Osteocyte (in vitro differentiated cells): ENCODE results near the gene DOCK7. TPM values are rescaled to one million over a fixed set of nuclear protein-coding genes. Genes with fewer than 3 reads are reported as not detected.

Experiments
- DNase-seq: peaks from one replicate; pipeline ENCODE4 v3.0.0; 2021; ENCODE audit warnings: mixed read lengths; ENCODE audit not compliant: unreplicated experiment; ENCODE audit errors: extremely low spot score
- H3K27ac Mint-ChIP-seq: one replicate; pipeline ENCODE4 v1.8.0; 2021; ENCODE audit warnings: mild to moderate bottlenecking, mixed read lengths; ENCODE audit not compliant: unreplicated experiment
- H3K27me3 Mint-ChIP-seq: one replicate; pipeline ENCODE4 v1.8.0; 2021; ENCODE audit warnings: mixed read lengths; ENCODE audit not compliant: unreplicated experiment
- H3K36me3 Mint-ChIP-seq: one replicate; pipeline ENCODE4 v1.8.0; 2021; ENCODE audit warnings: mixed read lengths; ENCODE audit not compliant: unreplicated experiment
- H3K4me1 Mint-ChIP-seq: one replicate; pipeline ENCODE4 v1.8.0; 2021; ENCODE audit warnings: mixed read lengths; ENCODE audit not compliant: unreplicated experiment
- H3K4me3 Mint-ChIP-seq: one replicate; pipeline ENCODE4 v1.8.0; 2021; ENCODE audit warnings: mild to moderate bottlenecking, moderate library complexity, mixed read lengths; ENCODE audit not compliant: unreplicated experiment
- H3K9me3 Mint-ChIP-seq: one replicate; pipeline ENCODE4 v1.8.0; 2021; ENCODE audit warnings: mixed read lengths; ENCODE audit not compliant: unreplicated experiment
- CTCF ChIP-seq: fragments of 200-600 bp; sonication (generic); IDR thresholded peaks from 2 replicates; pipeline ENCODE4 v1.5.0; 2021; ENCODE audit warnings: antibody characterized with exemption, mild to moderate bottlenecking, moderate library complexity
- total RNA-seq: library from RNA; stranded (reverse); gene quantifications from 2 replicates; pipeline ENCODE4 v1.2.1, GENCODE V29; 2021

The DOCK7 gene
- total RNA-seq, 1 donor from 2014 or later = 81.8 TPM

- no peak overlapping the region for H3K4me3 Mint-ChIP-seq
Measured at GRCh38 chr1:62561306-62561705, 126.9 kb downstream of the DOCK7 start.

DNA sequence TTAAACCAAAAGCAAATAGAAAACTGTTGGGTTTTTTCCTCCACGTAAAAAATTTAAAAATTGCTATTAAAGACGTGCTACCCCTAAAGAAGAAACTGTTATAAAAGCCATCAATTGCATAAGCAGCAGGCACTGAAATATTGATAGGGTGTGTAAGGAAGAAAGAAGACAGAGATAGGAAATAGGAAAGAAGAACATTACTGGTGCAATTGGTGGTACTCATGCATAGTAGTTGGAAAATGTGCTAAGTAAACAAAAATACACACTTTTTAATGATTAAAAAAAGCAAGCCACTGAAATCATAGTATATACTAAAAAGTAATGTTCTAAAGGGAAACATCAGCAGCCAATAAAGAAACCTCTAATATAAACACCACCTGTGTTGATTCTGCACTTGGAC is 143.6 kb downstream of the DOCK7 start:
- Mint-ChIP-seq H3K27me3 (no peaks in the 10 kb centered on the region), H3K4me3 (no peak overlapping the region), H3K9me3 (no peaks in the 10 kb centered on the region), H3K27ac (no peak overlapping the region), H3K4me1 (peaks cover 12% of the 10 kb centered on the region), H3K36me3 (peaks cover 19% of the 10 kb centered on the region)
- TF ChIP-seq CTCF = no peak
- no peak for DNase-seq

More at GRCh38 chr1:62561306-62561705, 126.9 kb downstream of the DOCK7 start:
- no peaks in the 10 kb centered on the region for H3K4me1 Mint-ChIP-seq
- H3K36me3 Mint-ChIP-seq = peaks cover 44% of the 10 kb centered on the region
- no peak overlapping the region for H3K27ac Mint-ChIP-seq
- DNase-seq = no peak
- H3K27me3 Mint-ChIP-seq = no peaks in the 10 kb centered on the region
- TF ChIP-seq CTCF = no peak
- peaks cover 6% of the 10 kb centered on the region for H3K9me3 Mint-ChIP-seq

GRCh38 chr1:62541048-62541447 is 147.1 kb downstream of the DOCK7 start:
- H3K36me3 Mint-ChIP-seq = peaks cover 26% of the 10 kb centered on the region
- H3K4me3 Mint-ChIP-seq = no peak overlapping the region
- no peak for TF ChIP-seq CTCF
- no peak overlapping the region for H3K27ac Mint-ChIP-seq
- no peaks in the 10 kb centered on the region for H3K9me3 Mint-ChIP-seq
- no peaks in the 10 kb centered on the region for H3K27me3 Mint-ChIP-seq
- no peak for DNase-seq
- H3K4me1 Mint-ChIP-seq = peaks cover 5% of the 10 kb centered on the region

DNA sequence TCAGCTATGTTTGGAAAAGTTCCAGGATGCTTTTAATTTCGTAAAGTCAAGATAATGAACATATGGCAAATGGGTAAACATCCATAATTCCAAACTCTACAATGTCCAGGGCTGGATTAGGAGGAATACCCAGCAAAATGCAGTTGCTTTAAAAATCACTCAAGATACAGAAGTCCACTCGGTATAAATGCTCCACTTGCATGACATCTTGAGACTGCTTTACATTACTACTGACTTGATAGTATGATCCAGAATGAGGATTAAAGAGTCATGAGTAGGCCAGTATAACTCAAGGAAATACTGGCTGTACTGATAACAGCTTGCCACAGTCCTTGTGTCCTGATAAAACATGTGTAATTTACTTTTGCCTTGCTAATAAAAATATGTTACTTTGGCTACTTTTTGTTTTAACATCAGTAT is 149.1 kb downstream of the DOCK7 start:
- H3K9me3 Mint-ChIP-seq = no peaks in the 10 kb centered on the region
- H3K27me3 Mint-ChIP-seq = no peaks in the 10 kb centered on the region
- H3K4me1 Mint-ChIP-seq = no peaks in the 10 kb centered on the region
- H3K27ac Mint-ChIP-seq = no peak overlapping the region
- TF ChIP-seq CTCF = no peak
- no peak overlapping the region for H3K4me3 Mint-ChIP-seq
- H3K36me3 Mint-ChIP-seq = peaks cover 33% of the 10 kb centered on the region
- no peak for DNase-seq

- no peaks in the 10 kb centered on the region for H3K4me1 Mint-ChIP-seq
- DNase-seq = no peak
Measured at GRCh38 chr1:62536865-62537264, 151.3 kb downstream of the DOCK7 start.

More at GRCh38 chr1:62536865-62537264, 151.3 kb downstream of the DOCK7 start:
- no peaks in the 10 kb centered on the region for H3K9me3 Mint-ChIP-seq
- peaks cover 30% of the 10 kb centered on the region for H3K36me3 Mint-ChIP-seq
- no peaks in the 10 kb centered on the region for H3K27me3 Mint-ChIP-seq
- H3K4me3 Mint-ChIP-seq = no peak overlapping the region
- no peak overlapping the region for H3K27ac Mint-ChIP-seq
- no peak for TF ChIP-seq CTCF
